ENCODE data around the gene TNKS1BP1.

DNA sequence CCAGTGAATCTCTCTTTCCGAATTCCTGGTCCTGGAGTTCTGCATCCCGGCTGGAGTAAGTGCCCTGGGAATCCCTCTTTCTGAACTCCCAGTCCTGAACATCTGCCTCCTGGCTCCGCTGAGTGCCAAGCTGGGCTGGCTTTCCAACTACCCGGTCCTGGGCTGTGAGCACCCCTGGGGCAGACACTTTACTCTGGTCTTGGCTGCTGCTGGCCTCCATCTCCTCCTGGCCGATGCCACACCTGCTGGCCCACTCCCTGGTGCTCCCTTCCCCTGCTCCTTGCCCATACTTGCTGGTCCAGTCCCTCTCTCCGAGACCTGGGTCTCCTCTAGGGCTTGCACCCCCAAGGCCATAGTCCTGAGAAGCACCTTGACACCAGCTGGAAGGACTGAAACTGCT is 14.7 kb downstream of the TNKS1BP1 start:
- TF ChIP-seq, protein P1, sequence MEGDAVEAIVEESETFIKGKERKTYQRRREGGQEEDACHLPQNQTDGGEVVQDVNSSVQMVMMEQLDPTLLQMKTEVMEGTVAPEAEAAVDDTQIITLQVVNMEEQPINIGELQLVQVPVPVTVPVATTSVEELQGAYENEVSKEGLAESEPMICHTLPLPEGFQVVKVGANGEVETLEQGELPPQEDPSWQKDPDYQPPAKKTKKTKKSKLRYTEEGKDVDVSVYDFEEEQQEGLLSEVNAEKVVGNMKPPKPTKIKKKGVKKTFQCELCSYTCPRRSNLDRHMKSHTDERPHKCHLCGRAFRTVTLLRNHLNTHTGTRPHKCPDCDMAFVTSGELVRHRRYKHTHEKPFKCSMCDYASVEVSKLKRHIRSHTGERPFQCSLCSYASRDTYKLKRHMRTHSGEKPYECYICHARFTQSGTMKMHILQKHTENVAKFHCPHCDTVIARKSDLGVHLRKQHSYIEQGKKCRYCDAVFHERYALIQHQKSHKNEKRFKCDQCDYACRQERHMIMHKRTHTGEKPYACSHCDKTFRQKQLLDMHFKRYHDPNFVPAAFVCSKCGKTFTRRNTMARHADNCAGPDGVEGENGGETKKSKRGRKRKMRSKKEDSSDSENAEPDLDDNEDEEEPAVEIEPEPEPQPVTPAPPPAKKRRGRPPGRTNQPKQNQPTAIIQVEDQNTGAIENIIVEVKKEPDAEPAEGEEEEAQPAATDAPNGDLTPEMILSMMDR (IDR thresholded peaks at IDR 0.05): no peak
- no peak for TF ChIP-seq ZFX (IDR thresholded peaks at IDR 0.05; ENCODE audit: borderline replicate concordance)
